K562 (cell line): ENCODE data around the gene COL8A2. TPM values are rescaled to one million over a fixed set of nuclear protein-coding genes. Genes with fewer than 3 reads are reported as not detected.

ENCODE experiments used
- CBX1 ChIP-seq: sonication (generic); IDR thresholded peaks from 2 replicates; pipeline ENCODE4 v1.6.1; 2016; ENCODE audit warnings: antibody characterized with exemption, low read depth, mild to moderate bottlenecking
- CEBPG ChIP-seq, 3 experiments: fragments of 200-800 bp in 1 of 3; sonication (Bioruptor generic) in 1 of 3; sonication (generic) in 1 of 3; formaldehyde crosslinking in 1 of 3; IDR thresholded peaks in 2 of 3; conservative IDR thresholded peaks in 1 of 3; 2 replicates each; pipeline versions ENCODE4 v1.6.1 to v1.8.0; 2016 to 2022; ENCODE audit warnings: missing compliant biosample characterization in 2 of 3, missing genetic modification characterization in 2 of 3, mild to moderate bottlenecking in 1 of 3, missing genetic modification reagents in 1 of 3
- CHD2 ChIP-seq: IDR thresholded peaks from 2 replicates; pipeline ENCODE4 v1.6.1; 2011; ENCODE audit warnings: low read depth, low read length
- DACH1 ChIP-seq: fragments of 450-650 bp; IDR thresholded peaks from 2 replicates; pipeline ENCODE4 v1.6.1; 2018; ENCODE audit not compliant: partially characterized antibody
- GTF2F1 ChIP-seq: IDR thresholded peaks from 2 replicates; pipeline ENCODE4 v1.6.1; 2011; ENCODE audit warnings: low read depth, low read length, improper control_type of control experiment
- KAT8 ChIP-seq: fragments of 450-650 bp; IDR thresholded peaks from 2 replicates; pipeline ENCODE4 v1.6.1; 2016; ENCODE audit warnings: low read depth, mild to moderate bottlenecking
- KDM4B ChIP-seq, 2 experiments: fragments of 450-650 bp in 1 of 2; sonication (generic) in 1 of 2; IDR thresholded peaks; 2 replicates each; pipeline ENCODE4 v1.6.1; 2016 to 2017; ENCODE audit warnings: borderline replicate concordance in 2 of 2, antibody characterized with exemption in 1 of 2, low read depth in 1 of 2, mild to moderate bottlenecking in 1 of 2
- MCM3 ChIP-seq: fragments of 450-650 bp; IDR thresholded peaks from 2 replicates; pipeline ENCODE4 v1.6.1; 2016
- MECOM ChIP-seq: fragments of 250-450 bp; sonication (Bioruptor Pico); IDR thresholded peaks from 2 replicates; pipeline ENCODE4 v1.8.0; 2022; ENCODE audit warnings: inconsistent platforms
- MYC ChIP-seq, 2 experiments: fragments of 250-450 bp in 1 of 2; sonication (Bioruptor Pico) in 1 of 2; IDR thresholded peaks; 2 replicates each; pipeline versions ENCODE4 v1.5.1 to v1.6.1; 2012 to 2021; ENCODE audit warnings: low read depth in 2 of 2, borderline replicate concordance in 1 of 2, improper control_type of control experiment in 1 of 2, low read length in 1 of 2, mild to moderate bottlenecking in 1 of 2, moderate library complexity in 1 of 2
- PURB ChIP-seq: sonication (generic); formaldehyde crosslinking; IDR thresholded peaks from 2 replicates; pipeline ENCODE4 v1.9.0; 2021; ENCODE audit warnings: low read depth, mild to moderate bottlenecking, missing genetic modification reagents
- RAD21 ChIP-seq, 2 experiments: fragments of 250-450 bp in 1 of 2; fragments of 450-650 bp in 1 of 2; sonication (Bioruptor Pico) in 1 of 2; formaldehyde crosslinking in 1 of 2; IDR thresholded peaks in 1 of 2; conservative IDR thresholded peaks in 1 of 2; 2 replicates each; pipeline versions ENCODE4 v1.4.0 to v1.8.0; 2020 to 2022; ENCODE audit warnings: mild to moderate bottlenecking in 2 of 2, moderate library complexity in 1 of 2
- RBFOX2 ChIP-seq: fragments of 200-400 bp; formaldehyde crosslinking; IDR thresholded peaks from 2 replicates; pipeline ENCODE4 v1.6.1; 2017; ENCODE audit warnings: low read depth, mild to moderate bottlenecking, low read length, moderate library complexity
- RBM25 ChIP-seq: fragments of 200-400 bp; formaldehyde crosslinking; IDR thresholded peaks from 2 replicates; pipeline ENCODE4 v1.6.1; 2018; ENCODE audit warnings: low read length, low read depth, moderate library complexity; ENCODE audit not compliant: severe bottlenecking
- SIX5 ChIP-seq, 2 experiments: IDR thresholded peaks; 2 replicates each; pipeline ENCODE4 v1.6.1; 2011; ENCODE audit warnings: low read length in 2 of 2, borderline replicate concordance in 1 of 2, low read depth in 1 of 2, mild to moderate bottlenecking in 1 of 2, moderate library complexity in 1 of 2; ENCODE audit not compliant: insufficient read depth in 1 of 2
- SMAD3 ChIP-seq: fragments of 450-650 bp; formaldehyde crosslinking; conservative IDR thresholded peaks from 2 replicates; pipeline ENCODE4 v1.4.0; 2020; ENCODE audit warnings: mild to moderate bottlenecking
- SUPT5H ChIP-seq: fragments of 450-650 bp; IDR thresholded peaks from 2 replicates; pipeline ENCODE4 v1.6.1; 2016
- ZBTB7A ChIP-seq: IDR thresholded peaks from 2 replicates; pipeline ENCODE4 v1.6.1; 2011; ENCODE audit warnings: low read depth, mild to moderate bottlenecking, low read length, moderate library complexity, borderline replicate concordance; ENCODE audit not compliant: control insufficient read depth
- ZFPM2 ChIP-seq: fragments of 250-450 bp; sonication (Bioruptor Pico); IDR thresholded peaks from 2 replicates; pipeline ENCODE4 v1.5.1; 2022; ENCODE audit warnings: mild to moderate bottlenecking
- ZNF23 ChIP-seq: fragments of 250-450 bp; sonication (Bioruptor Pico); IDR thresholded peaks from 2 replicates; pipeline ENCODE4 v1.4.0; 2020; ENCODE audit warnings: mild to moderate bottlenecking
- ZNF778 ChIP-seq: fragments of 450-650 bp; formaldehyde crosslinking; IDR thresholded peaks from 2 replicates; pipeline ENCODE4 v1.4.0; 2020; ENCODE audit warnings: mild to moderate bottlenecking, moderate library complexity
- polyA plus RNA-seq, 8 experiments: library from polyadenylated mRNA; depleted of rRNA in 4 of 8; stranded (reverse) in 5 of 8; unstranded in 3 of 8; fragments of >200 nt; fragmentation: Nextera tagmentation in 2 of 8; fragmentation: Illumina TruSeq in 1 of 8; extraction: Ambion mirVana in 2 of 8; extraction: Trizol in 1 of 8; gene quantifications; 2 replicates each; pipeline versions ENCODE4 v1.2.1 to v1.2.3, GENCODE V29; 2011 to 2014; ENCODE audit warnings: inconsistent platforms in 1 of 8, missing spikeins in 1 of 8
- total RNA-seq, 7 experiments: library from RNA; depleted of rRNA in 6 of 7; stranded (reverse); fragments of >200 nt in 6 of 7; fragmentation: Illumina TruSeq in 2 of 7; extraction: Trizol in 2 of 7; gene quantifications; 2 replicates each; pipeline versions ENCODE4 v1.2.1 to v1.2.3, GENCODE V29; 2011 to 2021; ENCODE audit warnings: low replicate concordance in 1 of 7
- TF ChIP-seq, protein P1 (sequence below): sonication (generic); formaldehyde crosslinking; IDR thresholded peaks from 2 replicates; pipeline ENCODE4 v1.8.0; 2022; ENCODE audit warnings: mild to moderate bottlenecking, low read depth, missing genetic modification reagents
- TF ChIP-seq, protein P2 (sequence below): fragments of 450-650 bp; formaldehyde crosslinking; IDR thresholded peaks from 2 replicates; pipeline ENCODE4 v1.4.0; 2020; ENCODE audit warnings: mild to moderate bottlenecking, moderate library complexity
- TF ChIP-seq, protein P3 (sequence below): IDR thresholded peaks from 2 replicates; pipeline ENCODE4 v1.6.1; 2011; ENCODE audit not compliant: insufficient read length; ENCODE audit errors: extremely low read depth

Gene COL8A2
- total and polyA plus RNA-seq, 9 of the 15 experiments (the other 6 are each of a cell fraction or from before 2014, with no cell fraction given), result 0.03 to 0.14 (median 0.04) TPM; not detected in 5

DNA sequence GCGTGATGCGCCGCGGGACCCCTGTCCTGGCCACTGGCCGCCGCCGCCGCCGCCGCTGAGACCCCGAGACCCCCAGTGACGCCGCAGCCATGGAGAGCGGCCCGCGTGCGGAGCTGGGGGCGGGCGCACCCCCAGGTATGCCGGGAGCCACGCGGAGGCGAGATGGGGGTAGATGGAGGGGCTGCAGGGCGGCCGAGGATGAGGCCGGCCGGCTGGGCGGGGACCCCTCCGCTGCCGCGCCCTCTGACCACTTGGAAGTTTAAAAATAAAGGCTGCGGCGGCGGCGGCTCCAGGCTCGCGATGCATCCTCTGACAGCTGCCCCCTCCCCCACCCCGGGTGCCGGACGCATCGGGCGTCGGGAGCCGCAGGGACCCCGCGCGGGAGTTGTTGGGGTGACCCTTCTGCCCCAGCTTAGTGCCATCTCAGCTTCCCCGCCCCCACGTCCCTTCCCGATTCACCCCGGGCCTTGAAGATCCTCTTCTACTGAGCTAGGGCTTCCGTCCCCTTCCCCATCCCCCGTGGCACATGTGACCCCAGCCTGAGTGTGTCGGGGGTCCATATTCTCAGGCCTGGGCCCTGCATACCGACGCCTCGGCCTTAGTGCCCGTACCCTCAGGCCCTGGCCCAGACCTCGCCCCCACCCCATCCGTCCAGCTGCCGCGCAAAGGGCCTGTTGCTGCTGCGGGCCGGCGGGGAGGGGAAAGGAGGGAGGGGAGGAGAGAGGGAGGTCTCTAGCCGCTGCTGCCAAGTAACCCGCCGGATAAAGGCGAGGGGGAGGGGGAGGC, 31.5 kb upstream of the COL8A2 start (continued):
- TF ChIP-seq KAT8 (no peak), CEBPG (CRISPR knock-in tag; IDR thresholded peaks at IDR 0.05) (no peak), CEBPG (tag; conservative IDR thresholded peaks at IDR 0.05 in 1 of 2, IDR thresholded peaks at IDR 0.05 in 1 of 2) (no peak), SMAD3 (no peak), ZBTB7A (peak; percentile 94), MYC (IDR thresholded peaks at IDR 0.05; ENCODE audit: low read depth, low read length) (peak; percentile 58), MYC (CRISPR knock-in tag; IDR thresholded peaks at IDR 0.05; ENCODE audit: borderline replicate concordance, low read depth) (no peak), DACH1 (peak; percentile 63), MECOM (CRISPR knock-in tag) (no peak), SIX5 (IDR thresholded peaks at IDR 0.05; ENCODE audit: borderline replicate concordance in 1 of 2, insufficient read depth in 1 of 2, low read depth in 1 of 2, low read length in 2 of 2) (no peak), ZNF778 (CRISPR knock-in tag) (no peak), CBX1 (peak; percentile 41), RBFOX2 (peak; percentile 58), ZNF23 (CRISPR knock-in tag) (no peak), RAD21 (CRISPR knock-in tag; conservative IDR thresholded peaks at IDR 0.05 in 1 of 2, IDR thresholded peaks at IDR 0.05 in 1 of 2) (no peak), GTF2F1 (no peak), PURB (CRISPR knock-in tag) (no peak), RBM25 (peak; percentile 9), ZFPM2 (CRISPR knock-in tag) (no peak), KDM4B (IDR thresholded peaks at IDR 0.05; ENCODE audit: borderline replicate concordance in 2 of 2, low read depth in 1 of 2) (peak in 1 of 2 experiments; percentile 77; a peak in 1 of 4 replicates), SUPT5H (peak; percentile 62), MCM3 (no peak), CHD2 (0 out of 2 replicates have a peak, but pooled peaks have one; percentile 38)
- TF ChIP-seq, protein P1, sequence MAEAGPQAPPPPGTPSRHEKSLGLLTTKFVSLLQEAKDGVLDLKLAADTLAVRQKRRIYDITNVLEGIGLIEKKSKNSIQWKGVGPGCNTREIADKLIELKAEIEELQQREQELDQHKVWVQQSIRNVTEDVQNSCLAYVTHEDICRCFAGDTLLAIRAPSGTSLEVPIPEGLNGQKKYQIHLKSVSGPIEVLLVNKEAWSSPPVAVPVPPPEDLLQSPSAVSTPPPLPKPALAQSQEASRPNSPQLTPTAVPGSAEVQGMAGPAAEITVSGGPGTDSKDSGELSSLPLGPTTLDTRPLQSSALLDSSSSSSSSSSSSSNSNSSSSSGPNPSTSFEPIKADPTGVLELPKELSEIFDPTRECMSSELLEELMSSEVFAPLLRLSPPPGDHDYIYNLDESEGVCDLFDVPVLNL, result 0 out of 2 replicates have a peak, but pooled peaks have one; percentile 47
- TF ChIP-seq, protein P2, sequence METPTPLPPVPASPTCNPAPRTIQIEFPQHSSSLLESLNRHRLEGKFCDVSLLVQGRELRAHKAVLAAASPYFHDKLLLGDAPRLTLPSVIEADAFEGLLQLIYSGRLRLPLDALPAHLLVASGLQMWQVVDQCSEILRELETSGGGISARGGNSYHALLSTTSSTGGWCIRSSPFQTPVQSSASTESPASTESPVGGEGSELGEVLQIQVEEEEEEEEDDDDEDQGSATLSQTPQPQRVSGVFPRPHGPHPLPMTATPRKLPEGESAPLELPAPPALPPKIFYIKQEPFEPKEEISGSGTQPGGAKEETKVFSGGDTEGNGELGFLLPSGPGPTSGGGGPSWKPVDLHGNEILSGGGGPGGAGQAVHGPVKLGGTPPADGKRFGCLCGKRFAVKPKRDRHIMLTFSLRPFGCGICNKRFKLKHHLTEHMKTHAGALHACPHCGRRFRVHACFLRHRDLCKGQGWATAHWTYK (CRISPR knock-in tag), result peak; percentile 68; the same call in 1 of the 2 replicates
- TF ChIP-seq, protein P3, sequence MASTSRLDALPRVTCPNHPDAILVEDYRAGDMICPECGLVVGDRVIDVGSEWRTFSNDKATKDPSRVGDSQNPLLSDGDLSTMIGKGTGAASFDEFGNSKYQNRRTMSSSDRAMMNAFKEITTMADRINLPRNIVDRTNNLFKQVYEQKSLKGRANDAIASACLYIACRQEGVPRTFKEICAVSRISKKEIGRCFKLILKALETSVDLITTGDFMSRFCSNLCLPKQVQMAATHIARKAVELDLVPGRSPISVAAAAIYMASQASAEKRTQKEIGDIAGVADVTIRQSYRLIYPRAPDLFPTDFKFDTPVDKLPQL, result no peak
